ENCODE data around the gene MRPL39. TPM values are rescaled to one million over a fixed set of nuclear protein-coding genes. Genes with fewer than 3 reads are reported as not detected.

Gene MRPL39
- total and polyA plus RNA-seq, 9 of the 15 experiments (the other 6 are each of a cell fraction or from before 2014, with no cell fraction given) = 65.4 to 247 (median 105) TPM

DNA sequence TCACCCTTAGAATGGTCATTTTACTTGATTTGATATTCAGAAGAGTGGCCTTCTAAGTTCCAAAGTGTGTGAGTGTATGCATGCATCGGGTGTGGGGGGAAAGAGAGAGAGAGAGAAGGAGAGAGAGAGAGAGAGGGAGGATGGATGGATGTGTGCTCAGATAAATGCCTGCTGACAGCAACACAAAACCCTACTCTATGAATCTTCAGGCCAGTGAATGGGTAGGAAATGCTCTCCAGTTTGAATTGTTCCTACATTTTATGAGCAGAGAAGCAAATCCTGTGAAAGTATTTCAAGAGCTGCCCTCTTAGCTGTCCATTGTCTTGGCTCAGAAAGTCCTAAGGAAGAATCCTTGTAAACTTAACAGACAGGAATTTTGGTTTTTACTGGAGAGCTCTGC, 39.2 kb upstream of the MRPL39 start:
- no peak overlapping the region for H2AFZ ChIP-seq (ENCODE audit: low read depth, low read length)

DNA sequence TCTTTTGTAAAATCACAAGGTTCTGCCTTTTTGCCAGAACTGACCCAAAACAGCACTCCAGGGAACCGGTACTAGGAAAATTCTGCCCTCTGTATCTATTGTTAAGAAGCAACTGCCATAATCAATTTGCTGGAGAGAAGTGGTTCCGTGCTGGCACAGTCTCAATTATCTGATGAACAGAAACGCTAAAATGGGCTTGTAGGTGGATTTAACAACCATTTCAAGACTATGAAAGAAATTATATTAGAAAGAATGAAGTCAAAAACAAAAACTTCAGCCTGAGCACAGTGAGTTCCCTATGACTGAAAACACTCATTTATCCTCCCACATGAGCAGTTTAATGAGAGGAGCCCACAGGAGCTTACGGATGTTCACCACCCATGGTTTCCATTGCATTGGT, 36.2 kb upstream of the MRPL39 start:
- intact Hi-C loops (cut with micrococcal nuclease) = no loop called here
- CTCF ChIA-PET (ENCODE audit: low intra/inter-chr PET ratio) = no interaction called here
- in situ Hi-C loops (cut with MboI) = no loop called here
- TF ChIP-seq GATAD2B (IDR thresholded peaks at IDR 0.05; ENCODE audit: borderline replicate concordance) (no peak), RREB1 (CRISPR knock-in tag; IDR thresholded peaks at IDR 0.05) (no peak), SIN3A (IDR thresholded peaks at IDR 0.05; ENCODE audit: borderline replicate concordance in 2 of 2, control insufficient read depth in 1 of 2, low read depth in 2 of 2, low read length in 2 of 2) (no peak), THAP12 (CRISPR knock-in tag; IDR thresholded peaks at IDR 0.05) (no peak)

More for the DNA sequence above, 39.2 kb upstream of the MRPL39 start:
- Histone ChIP-seq H3K4me2 (ENCODE audit: insufficient read depth, low read length) (no peak overlapping the region), H3K36me3 (ENCODE audit: control insufficient read depth, insufficient read depth, low read length) (no peaks in the 10 kb centered on the region), H3K79me2 (ENCODE audit: control insufficient read depth, insufficient read depth, low read length) (no peaks in the 10 kb centered on the region), H3K4me3 (no peak overlapping the region), H3K9me1 (ENCODE audit: control insufficient read depth, insufficient read depth, low read length) (no peaks in the 10 kb centered on the region), H3K9ac (ENCODE audit: insufficient read depth in 1 of 2, low read depth in 2 of 2, low read length in 2 of 2) (no peak overlapping the region), H4K20me1 (replicated peaks; ENCODE audit: control insufficient read depth, insufficient read depth, low read length) (no peaks in the 10 kb centered on the region), H3K27ac (ENCODE audit: extremely low read depth, low read depth, low read length) (no peak overlapping the region), H3K9me3 (replicated peaks; ENCODE audit: control insufficient read depth, insufficient read depth, low read depth, low read length) (no peaks in the 10 kb centered on the region), H3K4me1 (replicated peaks in 1 of 2; ENCODE audit: control insufficient read depth in 2 of 2, insufficient read depth in 2 of 2, low read length in 2 of 2) (no peaks in the 10 kb centered on the region), H3K27me3 (ENCODE audit: control insufficient read depth in 2 of 2, insufficient read depth in 2 of 2, low read length in 2 of 2) (peaks cover 4 to 6% of the 10 kb centered on the region in 2 experiments; a peak in 4 of 5 replicates)
- WGBS (ENCODE audit: insufficient coverage, low coverage, missing lambda C conversion rate) = 0% methylated on average over 1 of the region's 1 CpG
- ATAC-seq (no peak), FAIRE-seq (no peak), DNase-seq (ENCODE audit: extremely low read depth in 1 of 4, low spot score in 3 of 4) (no peak)
- intact Hi-C loops (cut with micrococcal nuclease) (no loop called here), in situ Hi-C loops (cut with MboI) (no loop called here)
- ChIA-PET CTCF (ENCODE audit: low intra/inter-chr PET ratio) (no interaction called here), POLR2A (no interaction called here)
- TF ChIP-seq ZNF699 (CRISPR knock-in tag; IDR thresholded peaks at IDR 0.05; ENCODE audit: insufficient replicate concordance) (no peak), FOXK2 (conservative IDR thresholded peaks at IDR 0.05 in 1 of 2, IDR thresholded peaks at IDR 0.05 in 1 of 2; ENCODE audit: low read depth in 2 of 2) (no peak), SRSF3 (IDR thresholded peaks at IDR 0.05; ENCODE audit: insufficient read depth, low read length) (no peak), MED1 (CRISPR knock-in tag; IDR thresholded peaks at IDR 0.05; ENCODE audit: borderline replicate concordance) (no peak), KAT8 (IDR thresholded peaks at IDR 0.05; ENCODE audit: low read depth) (no peak), CAMTA2 (CRISPR knock-in tag; conservative IDR thresholded peaks at IDR 0.05) (no peak)
- BruUV-seq (replicated peaks) = no TSS peak

More for the DNA sequence above, 36.2 kb upstream of the MRPL39 start:
- Histone ChIP-seq H3K36me3 (ENCODE audit: control insufficient read depth, insufficient read depth, low read length) (no peaks in the 10 kb centered on the region), H3K27me3 (ENCODE audit: control insufficient read depth in 2 of 2, insufficient read depth in 2 of 2, low read length in 2 of 2) (peaks cover 17 to 28% of the 10 kb centered on the region in 2 experiments), H3K9me1 (ENCODE audit: control insufficient read depth, insufficient read depth, low read length) (no peaks in the 10 kb centered on the region), H3K4me3 (no peak overlapping the region), H3K4me1 (replicated peaks in 1 of 2; ENCODE audit: control insufficient read depth in 2 of 2, insufficient read depth in 2 of 2, low read length in 2 of 2) (peaks cover 0 to 11% of the 10 kb centered on the region in 2 experiments; a peak in 2 of 5 replicates), H4K20me1 (replicated peaks; ENCODE audit: control insufficient read depth, insufficient read depth, low read length) (no peaks in the 10 kb centered on the region), H3K27ac (ENCODE audit: extremely low read depth, low read depth, low read length) (no peak overlapping the region), H3K4me2 (ENCODE audit: insufficient read depth, low read length) (no peak overlapping the region), H3K79me2 (ENCODE audit: control insufficient read depth, insufficient read depth, low read length) (no peaks in the 10 kb centered on the region), H3K9me3 (replicated peaks; ENCODE audit: control insufficient read depth, insufficient read depth, low read depth, low read length) (no peaks in the 10 kb centered on the region), H3K9ac (ENCODE audit: insufficient read depth in 1 of 2, low read depth in 2 of 2, low read length in 2 of 2) (no peak overlapping the region), H2AFZ (ENCODE audit: low read depth, low read length) (no peak overlapping the region)
- FAIRE-seq (no peak), DNase-seq (ENCODE audit: extremely low read depth in 1 of 4, low spot score in 3 of 4) (no peak), ATAC-seq (no peak)
- WGBS (ENCODE audit: insufficient coverage, low coverage, missing lambda C conversion rate) = 5% methylated on average over 4 of the region's 4 CpGs
- POLR2A ChIA-PET = interaction anchor here (1.1 to 1.2 kb wide), 2 partner anchors 10 to 17 kb away, joined by 3 to 4 read pairs; no protein-coding TSS in a partner anchor
- no TSS peak for BruUV-seq (replicated peaks)
